NCI-H1048 (cell line): ENCODE results near the gene SFXN5.

Experiments
- DNase-seq: peaks from one replicate; lab custom pipeline; 2025; lab: John Stamatoyannopoulos, UW

Gene SFXN5

GRCh38 chr2:72897785-72898584, 173.5 kb downstream of the SFXN5 start:
- DNase-seq: no peak

- DNase-seq: no peak
Measured at GRCh38 chr2:72896446-72896845, 175.1 kb downstream of the SFXN5 start.

- no peak for DNase-seq
Measured at GRCh38 chr2:72895759-72896281, 175.7 kb downstream of the SFXN5 start.

- no peak for DNase-seq
Measured at GRCh38 chr2:72895154-72895553, 176.4 kb downstream of the SFXN5 start.

- DNase-seq: no peak
Measured at GRCh38 chr2:72894514-72894913, 177.0 kb downstream of the SFXN5 start.

GRCh38 chr2:72893594-72894319, 177.8 kb downstream of the SFXN5 start:
- no peak for DNase-seq

- no peak for DNase-seq
Measured at GRCh38 chr2:72892506-72893173, 178.9 kb downstream of the SFXN5 start.
